HG03039 (cell line): ENCODE results near the gene DIP2A.

Source experiments
- ATAC-seq: cut with Tn5 transposase; IDR thresholded peaks from one replicate; pipeline ENCODE4 v1.9.1; 2021; ENCODE audit warnings: mild to moderate bottlenecking, moderate library complexity; ENCODE audit not compliant: unreplicated experiment

The DIP2A gene

DNA sequence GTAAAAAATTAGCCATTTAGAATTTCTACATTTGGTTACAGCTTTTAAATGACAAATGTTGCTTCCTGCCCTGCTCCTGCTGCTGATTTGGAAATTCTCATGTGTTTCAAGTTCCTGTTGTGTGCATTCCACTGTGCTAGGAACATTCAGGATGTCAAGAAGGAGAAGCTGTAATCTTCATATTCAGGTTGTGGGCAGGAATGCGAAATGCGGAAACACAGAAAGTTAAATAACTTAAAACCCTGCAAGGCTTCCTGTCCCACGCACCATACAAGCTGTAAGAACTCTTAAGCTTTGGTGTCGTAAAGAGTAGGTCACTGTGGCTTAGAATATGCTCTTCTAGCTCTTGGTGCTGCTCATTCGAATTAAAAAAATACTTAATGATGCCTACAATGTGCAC lies 93.6 kb downstream of the DIP2A start:
- ATAC-seq, result no peak

DNA sequence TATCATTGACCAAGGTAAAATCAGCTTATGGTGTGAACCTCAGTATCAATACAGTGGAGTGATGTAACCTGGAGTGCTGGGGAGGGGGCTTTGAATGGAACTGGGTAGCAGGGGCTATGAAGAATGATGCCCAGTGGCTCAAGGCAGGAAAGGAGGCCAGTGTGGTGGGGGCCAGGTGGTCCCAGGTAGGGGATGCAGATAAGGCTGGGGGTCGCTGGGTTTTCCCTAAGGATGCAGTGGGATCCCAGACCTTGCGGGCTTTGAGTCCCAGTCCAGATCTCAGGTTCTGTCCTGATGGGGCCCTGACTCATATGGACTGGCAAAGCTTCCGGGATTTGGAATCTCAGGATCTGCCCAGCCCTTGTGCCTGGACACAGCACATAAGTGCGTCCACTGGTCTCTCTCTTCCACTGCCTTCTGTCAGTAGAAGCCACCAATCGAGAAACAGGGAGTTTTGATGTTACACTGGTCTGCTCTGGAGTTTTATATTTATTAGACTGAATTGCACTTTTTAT lies 94.2 kb downstream of the DIP2A start:
- ATAC-seq, result no peak

DNA sequence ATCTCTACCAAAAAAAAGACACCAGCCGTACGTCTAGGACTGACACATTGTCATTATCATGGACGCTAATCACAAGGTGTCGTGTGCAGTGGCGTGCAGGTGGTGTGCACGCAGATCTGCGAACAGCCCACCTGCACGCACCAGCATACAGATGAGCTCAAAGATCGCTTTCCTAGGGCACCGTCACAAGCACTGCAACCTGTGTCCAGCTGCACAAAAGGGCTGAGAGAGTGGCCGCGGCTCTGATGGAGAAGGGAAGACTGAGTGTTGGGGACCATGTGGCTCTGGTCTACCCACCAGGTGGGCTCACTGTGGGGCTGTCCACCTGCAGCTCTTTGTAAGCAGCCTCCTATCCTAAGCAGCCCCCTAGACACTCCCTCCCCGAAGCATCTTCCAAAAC lies 95.3 kb downstream of the DIP2A start:
- no peak for ATAC-seq

DNA sequence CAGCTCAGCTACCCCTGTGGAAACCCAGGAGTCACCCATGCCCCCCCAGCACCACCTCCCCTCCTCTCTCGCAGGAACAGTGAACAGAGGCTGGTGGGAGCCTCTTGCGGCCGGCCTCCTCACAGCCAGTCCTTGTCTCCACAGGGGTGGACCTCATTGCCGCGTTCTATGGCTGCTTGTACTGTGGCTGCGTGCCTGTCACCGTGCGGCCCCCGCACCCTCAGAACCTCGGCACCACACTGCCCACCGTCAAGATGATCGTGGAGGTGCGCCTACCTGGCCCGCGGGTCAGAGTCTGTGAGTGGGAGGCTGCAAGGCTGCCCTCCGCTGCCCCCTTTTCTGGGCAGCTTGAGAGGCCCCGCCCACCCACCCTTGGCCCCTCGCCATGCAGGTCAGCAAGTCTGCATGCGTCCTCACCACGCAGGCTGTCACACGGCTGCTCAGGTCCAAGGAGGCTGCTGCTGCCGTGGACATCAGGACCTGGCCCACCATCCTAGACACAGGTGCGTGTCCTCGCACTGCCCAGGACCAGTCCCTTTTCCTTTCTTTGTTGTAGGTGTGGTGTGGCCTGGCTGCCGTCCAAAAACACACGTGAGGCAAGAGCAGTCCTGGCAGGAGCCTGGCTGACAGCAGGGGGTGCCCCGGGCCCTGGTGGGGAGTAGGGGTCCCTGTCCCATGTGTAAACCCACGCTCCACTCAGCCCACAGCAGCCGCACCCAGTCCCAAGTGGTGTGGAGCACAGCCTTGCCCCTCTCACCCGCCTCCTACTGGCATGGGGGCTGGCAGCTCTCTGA lies 95.9 kb downstream of the DIP2A start:
- no peak for ATAC-seq

DNA sequence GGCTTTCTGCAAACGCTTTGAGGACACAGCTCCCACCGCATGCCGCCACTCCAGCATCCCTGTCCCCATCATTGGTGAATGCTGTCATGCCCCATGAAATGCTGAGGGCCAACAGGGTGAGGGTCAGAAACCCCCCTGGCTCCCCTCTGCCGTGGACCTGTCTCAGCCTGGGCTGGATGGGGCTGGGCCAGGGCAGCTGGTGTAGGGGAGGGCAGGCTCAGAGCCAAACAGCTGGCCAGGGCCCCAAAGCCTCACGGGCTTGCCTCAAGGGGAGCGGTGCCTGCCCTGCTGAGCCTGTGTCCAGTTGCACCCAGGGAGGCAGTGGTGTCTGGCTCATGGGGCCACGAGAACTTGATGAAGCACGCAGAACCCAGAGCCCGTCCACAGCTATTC lies 96.5 kb downstream of the DIP2A start:
- ATAC-seq, result no peak

DNA sequence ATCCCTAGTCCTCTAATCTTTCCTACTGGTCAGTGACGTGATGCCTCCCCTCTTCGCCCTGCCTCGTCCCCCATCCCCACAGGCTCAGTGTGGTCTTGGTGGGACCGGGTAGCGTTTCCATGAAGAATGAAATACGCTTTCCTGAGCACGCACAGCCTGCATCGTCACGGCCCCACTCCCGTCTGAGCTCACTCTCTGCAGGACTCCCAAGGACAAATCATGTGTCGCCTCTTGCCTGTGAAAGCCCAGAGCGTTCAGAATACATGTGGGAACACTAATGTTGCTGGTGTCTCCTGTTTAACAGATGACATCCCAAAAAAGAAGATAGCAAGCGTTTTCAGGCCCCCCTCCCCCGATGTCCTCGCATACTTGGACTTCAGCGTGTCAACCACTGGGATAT lies 97.0 kb downstream of the DIP2A start:
- ATAC-seq, result no peak

DNA sequence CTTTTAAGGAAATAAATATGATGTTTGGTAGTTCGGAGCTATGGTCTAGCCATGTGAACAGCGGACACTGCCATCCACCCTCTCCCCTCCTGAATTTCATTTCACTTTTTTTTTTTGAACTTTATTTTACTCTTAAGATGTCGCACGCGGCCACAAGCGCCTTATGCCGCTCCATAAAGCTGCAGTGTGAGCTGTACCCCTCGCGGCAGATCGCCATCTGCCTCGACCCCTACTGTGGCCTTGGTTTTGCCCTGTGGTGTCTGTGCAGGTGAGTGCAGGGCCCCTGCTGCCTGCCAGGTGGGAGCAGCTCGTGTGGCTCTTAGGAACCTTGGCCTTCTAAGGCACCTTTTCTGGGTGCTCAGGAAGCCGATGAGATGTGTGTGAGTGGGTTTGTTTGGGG lies 98.1 kb downstream of the DIP2A start:
- no peak for ATAC-seq

DNA sequence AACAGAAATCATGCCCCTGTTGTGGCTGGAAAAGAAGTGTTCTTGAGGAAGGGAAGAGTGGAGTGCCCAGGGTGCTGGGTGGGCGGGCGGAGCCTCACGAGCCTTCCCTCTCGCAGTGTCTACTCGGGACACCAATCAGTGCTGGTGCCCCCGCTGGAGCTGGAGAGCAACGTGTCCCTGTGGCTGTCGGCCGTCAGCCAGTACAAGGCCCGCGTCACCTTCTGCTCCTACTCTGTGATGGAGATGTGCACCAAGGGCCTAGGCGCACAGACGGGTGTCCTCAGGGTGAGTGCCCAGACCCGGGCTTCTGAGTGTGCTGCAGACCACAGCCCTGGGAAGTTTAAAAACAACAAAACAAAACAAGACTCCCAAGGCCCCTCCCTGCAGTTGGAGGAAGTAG lies 98.8 kb downstream of the DIP2A start:
- no peak for ATAC-seq

DNA sequence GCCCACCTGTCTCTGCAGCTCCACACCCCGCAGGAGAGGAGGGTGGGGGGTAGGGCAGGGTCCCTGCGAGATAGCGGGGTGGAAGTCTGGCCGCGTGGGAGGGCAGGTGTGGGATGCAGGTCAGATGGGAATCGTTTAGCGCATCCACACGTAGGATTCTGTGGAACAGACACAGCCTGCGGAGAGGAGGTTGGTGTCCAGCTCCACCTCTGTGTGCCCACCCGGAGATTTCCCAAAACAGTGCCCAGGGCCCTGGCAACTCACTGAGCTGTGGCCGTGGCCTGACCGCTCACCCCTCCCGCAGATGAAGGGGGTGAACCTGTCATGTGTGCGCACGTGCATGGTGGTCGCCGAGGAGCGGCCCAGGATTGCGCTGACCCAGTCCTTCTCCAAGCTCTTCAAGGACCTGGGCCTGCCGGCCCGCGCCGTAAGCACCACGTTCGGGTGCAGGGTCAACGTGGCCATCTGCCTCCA lies 99.3 kb downstream of the DIP2A start:
- ATAC-seq, result no peak

DNA sequence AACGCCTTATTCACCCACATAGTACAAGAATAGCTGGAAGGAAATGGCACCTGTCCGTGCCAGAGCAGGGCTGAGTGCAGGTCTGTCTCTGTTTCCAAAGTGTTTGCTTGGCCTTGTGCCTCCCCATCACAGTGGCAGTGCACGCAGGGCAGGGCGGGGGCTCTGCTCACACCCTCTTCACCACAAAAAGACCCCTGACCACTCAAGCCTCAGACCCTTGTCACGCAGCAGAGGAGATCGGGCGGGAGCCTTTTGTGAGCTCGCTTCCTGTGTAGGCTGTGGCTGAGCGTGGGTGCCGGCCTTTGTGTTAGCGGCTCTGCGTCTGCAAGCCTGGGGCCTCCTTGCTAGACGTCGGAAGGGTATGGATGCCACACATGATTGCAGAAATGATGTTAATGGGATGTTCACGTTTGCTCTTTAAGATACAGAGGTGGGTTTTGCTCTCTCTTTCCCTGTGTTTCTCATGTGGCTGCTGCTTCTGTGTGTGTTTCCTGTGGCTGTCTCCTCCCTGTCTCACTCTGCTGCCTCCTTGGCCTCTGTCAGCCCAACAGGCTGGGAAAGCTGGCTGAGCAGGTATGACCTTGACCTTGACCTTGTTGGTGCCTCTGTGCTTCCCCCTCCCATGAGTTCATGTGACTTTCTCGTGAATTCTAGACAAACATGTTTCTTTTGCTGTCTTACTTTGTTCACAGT lies 100.7 kb downstream of the DIP2A start:
- no peak for ATAC-seq

DNA sequence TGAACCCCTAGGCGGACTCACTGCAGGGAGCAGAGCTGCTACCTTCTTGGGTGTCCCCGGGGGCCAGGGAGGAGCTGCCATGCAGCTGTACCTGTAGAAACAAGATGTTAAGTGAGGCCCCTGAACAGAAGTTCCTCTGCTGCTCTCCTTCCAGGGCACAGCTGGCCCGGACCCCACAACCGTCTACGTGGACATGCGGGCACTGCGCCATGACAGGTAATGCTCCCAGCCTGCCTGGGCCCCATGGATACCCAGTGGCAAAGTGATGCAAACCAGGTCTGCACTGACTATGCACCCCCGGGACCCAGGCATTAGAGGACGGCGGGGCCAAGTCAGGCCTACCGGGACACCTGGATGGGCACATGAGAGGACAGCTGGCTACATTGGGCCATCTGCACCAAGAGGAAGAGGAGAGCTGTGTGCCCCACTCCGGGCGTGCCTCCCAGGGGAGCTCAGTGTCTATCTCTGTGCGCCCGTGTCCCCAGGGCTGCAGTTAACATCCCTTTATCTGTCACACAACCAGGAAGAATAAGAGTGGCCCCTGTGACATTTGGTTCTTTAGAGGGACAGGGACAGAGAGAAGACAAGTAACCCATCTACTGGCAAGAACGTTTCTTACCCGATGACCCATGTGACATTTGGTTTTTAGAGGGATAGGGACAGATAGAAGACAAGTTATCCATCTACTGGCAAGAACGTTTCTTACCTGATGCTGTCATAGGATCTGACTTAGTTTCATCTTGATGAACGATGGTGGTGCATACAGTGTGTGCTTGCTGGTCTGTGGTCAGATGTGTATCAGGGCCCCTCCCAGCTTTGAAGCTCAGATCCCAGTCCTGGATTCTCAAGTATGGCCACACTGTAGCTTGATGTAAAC lies 102.1 kb downstream of the DIP2A start:
- ATAC-seq, result no peak

DNA sequence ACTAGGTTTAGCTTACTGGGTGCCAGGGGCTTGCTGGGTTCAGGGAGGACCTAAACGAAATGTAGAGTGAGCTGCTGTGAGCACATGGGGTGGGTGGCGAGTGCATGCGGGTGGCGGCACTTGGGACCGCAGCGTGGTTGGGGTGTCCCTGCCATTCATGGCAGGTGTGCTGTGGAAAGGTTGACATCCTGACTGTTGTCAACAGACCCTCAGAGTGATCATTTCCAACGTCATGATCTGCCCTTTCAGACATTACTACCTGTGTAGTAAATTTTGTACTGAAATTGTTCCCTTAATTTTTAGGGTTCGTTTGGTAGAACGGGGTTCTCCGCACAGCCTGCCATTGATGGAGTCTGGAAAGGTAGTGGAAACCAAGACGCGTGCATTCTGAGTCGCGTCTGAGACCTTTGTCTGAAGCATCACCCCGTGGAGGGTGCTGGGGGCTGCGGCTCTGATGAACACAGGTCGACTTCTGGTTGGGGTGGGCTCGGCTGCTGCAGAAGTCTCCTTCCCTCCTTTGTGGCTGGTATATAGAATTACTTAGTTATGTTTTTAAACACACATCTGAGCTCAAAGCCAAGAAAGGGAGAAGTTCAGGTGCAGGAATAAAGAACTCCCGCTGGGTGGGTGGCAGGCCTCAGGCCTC lies 102.9 kb downstream of the DIP2A start:
- ATAC-seq, result no peak

DNA sequence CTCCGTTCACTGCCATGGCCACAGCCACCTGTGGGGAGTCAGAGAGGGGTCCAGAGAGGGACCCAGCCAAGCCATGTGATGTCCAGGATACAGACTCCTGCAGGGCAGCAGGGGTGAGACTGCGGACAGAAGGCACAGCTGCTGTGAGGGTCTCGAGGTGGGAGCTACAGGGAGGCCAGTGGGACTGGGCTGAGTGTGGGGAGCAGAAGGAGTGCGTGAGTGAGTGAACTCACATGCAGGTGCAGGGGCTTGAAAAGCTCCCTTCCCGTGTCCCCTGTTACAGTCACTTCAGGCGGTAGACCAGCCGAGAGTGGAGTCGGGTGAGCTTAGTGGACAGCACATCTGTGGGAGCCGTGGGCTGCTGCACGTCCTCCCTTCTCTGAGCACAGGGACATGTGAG lies 103.8 kb downstream of the DIP2A start:
- ATAC-seq, result no peak

DNA sequence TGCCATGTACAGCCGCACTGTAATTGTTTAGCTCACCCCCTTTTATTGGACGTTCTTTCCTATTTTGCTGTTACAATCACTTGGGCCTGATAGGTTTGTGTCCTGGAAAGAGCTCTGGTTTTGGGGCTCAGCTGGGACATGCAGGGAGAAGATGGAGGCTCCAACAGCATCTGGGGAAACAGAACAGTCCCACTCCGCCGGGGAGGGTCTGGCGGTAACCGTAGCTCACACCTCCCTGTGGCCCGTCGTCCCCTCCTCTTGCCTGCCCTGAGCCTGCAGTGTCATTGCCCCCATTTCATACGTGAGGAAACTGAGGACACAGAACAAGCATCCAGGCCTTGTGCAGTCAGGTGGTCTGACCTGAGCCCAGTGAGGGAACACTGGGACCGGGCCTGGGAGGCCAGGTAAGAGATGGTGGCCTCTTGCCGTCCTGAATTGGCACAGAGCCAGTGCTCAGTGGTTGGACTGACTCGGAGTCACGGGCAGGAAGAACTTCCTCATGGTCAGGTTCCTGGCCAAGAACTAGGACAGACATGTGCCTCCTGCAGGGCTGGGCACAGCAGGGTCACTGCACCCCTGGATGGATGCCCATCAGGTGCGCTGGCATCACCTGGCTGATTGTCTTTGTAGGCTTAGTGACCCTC lies 104.4 kb downstream of the DIP2A start:
- ATAC-seq, result no peak

DNA sequence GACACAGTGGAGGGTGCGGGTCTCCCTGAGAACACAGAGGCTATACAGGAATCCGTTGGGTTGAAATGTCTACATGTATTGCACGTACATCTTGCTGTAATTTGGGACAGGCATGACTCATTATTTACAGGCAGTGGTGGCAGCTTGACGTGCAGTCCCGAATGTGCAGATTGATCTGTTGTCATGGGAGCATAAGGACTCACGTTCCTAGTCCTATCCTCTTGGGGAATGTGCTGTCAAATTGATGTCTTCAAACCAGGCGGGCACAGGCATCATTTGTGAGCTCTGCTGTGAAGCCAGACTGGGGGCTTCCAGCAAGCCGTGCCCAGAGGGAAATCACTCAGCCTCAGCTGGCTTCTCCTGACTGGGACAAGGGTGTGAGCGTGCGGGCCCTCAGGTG lies 105.7 kb downstream of the DIP2A start:
- no peak for ATAC-seq

DNA sequence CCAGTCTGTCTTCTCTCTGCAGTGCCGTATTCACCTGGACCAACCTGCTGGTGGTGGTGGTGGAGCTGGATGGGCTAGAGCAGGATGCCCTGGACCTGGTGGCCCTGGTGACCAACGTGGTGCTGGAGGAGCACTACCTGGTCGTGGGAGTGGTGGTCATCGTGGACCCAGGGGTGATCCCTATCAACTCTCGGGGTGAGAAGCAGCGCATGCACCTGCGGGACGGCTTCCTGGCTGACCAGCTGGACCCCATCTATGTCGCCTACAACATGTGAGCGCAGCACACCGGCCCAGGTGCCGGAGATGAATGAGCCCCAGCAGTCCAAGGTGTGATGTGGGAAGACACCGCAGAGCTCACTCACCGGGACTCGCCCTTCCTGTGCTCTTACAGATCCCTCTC lies 108.7 kb downstream of the DIP2A start:
- no peak for ATAC-seq

DNA sequence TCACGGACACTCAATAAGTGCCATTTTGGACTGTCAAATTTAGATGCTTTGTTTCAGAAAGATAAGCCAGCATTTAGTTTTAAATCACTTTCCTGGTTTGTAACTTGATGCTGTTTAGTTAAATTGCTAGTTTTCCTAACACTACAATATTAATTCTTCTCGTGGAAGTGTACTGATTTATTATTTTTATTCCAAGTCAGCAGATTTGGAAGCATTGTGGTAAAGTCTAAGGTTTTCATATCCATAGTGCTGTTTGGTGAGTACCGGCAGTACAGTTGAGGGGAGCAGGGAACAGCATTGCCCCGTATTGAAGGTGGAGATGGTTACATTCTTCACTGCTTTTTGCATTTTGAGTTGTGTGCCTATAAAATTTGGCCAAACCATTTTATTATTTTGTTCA lies 109.9 kb downstream of the DIP2A start:
- no peak for ATAC-seq

DNA sequence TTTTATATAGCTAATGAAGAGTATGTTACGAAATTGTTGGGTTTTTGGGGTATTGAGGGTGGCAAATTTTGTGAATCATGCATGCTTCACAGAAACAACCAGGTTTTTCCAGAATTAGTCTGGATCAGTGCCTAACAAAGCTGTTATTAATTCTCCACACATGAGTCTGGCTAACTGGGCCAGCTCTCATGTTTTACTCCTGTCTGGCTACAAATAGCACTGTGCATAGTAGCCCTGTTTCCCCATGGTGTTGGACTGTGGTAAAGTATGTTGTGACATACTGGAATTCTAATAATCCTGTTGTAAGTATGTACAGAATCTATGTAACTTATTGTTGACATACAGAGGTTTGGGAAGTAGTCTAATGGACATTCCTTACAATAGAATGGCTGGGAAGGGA lies 110.4 kb downstream of the DIP2A start:
- no peak for ATAC-seq

DNA sequence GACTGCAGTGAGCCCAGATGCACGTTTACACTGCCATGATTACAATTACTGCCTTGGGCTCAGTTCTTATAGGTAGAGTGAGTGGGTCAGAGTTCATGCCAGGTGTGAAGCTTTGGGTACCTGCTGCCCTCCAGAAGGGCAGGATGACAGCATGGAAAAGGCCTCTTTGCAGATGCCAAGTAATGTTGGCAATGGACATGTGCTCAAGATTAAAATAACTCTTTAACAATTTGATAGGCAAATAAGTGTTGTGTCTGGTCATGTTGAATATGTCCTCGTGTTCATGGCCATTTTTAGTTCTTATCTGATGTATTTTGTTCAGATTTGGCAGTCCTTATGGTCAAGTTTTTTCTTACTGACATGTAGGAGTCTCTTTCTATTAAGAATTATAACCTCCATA lies 111.4 kb downstream of the DIP2A start:
- ATAC-seq, result no peak

DNA sequence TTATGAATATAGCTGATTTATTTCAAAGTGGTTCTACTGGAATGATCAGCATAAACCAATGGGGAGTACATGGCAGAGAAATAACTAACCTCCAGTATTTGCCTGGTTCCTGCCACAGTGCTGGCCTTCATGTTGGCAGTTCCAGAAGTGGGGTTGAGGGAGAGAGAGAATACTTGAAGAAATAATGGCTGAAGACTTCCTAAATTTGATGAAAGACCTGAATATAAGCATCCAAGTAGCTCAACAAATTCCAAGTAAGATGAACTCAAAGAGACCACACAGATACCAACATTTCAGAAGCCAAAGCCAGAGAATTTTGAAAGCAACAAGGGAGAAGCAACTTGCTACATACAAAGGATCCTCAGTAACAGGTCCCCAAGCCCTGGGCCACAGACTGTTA lies 111.9 kb downstream of the DIP2A start:
- no peak for ATAC-seq
